Retinal pigment epithelial cell (primary cell): Measurements from ENCODE around the gene GHRL.

Source experiments
- DNase-seq: peaks from one replicate; pipeline ENCODE4 v3.0.0-alpha.2; 2010; ENCODE audit warnings: low read depth
- H3K4me3 ChIP-seq: 2 replicates; pipeline ENCODE4 v1.5.1; 2011; ENCODE audit warnings: mild to moderate bottlenecking, low read length, control low read depth, moderate library complexity
- CTCF ChIP-seq: conservative IDR thresholded peaks from 2 replicates; pipeline ENCODE4 v1.5.1; 2011; ENCODE audit warnings: low read depth, low read length, control low read depth, inconsistent platforms

Gene GHRL

GRCh38 chr3:10334042-10334441 lies 41.3 kb upstream of the GHRL start:
- no peak for DNase-seq
- H3K4me3 ChIP-seq, result no peak overlapping the region
- no peak for TF ChIP-seq CTCF

GRCh38 chr3:10333349-10333650 lies 40.6 kb upstream of the GHRL start:
- TF ChIP-seq CTCF, result no peak
- no peak overlapping the region for H3K4me3 ChIP-seq
- DNase-seq, result no peak

GRCh38 chr3:10332481-10333348 lies 40.0 kb upstream of the GHRL start:
- no peak overlapping the region for H3K4me3 ChIP-seq
- TF ChIP-seq CTCF, result no peak
- no peak for DNase-seq

GRCh38 chr3:10331320-10331719 lies 38.6 kb upstream of the GHRL start:
- no peak for DNase-seq
- H3K4me3 ChIP-seq, result no peak overlapping the region
- TF ChIP-seq CTCF, result no peak

- no peak overlapping the region for H3K4me3 ChIP-seq
- no peak for DNase-seq
- no peak for TF ChIP-seq CTCF
Observed at GRCh38 chr3:10330319-10330718, 37.6 kb upstream of the GHRL start.

GRCh38 chr3:10329495-10330015 lies 36.8 kb upstream of the GHRL start:
- DNase-seq, result no peak
- no peak overlapping the region for H3K4me3 ChIP-seq
- TF ChIP-seq CTCF, result no peak

- DNase-seq, result no peak
- H3K4me3 ChIP-seq, result no peak overlapping the region
- no peak for TF ChIP-seq CTCF
Observed at GRCh38 chr3:10328460-10329071, 35.8 kb upstream of the GHRL start.
